Mesenchymal stem cell (in vitro differentiated cells and primary cell): ENCODE measurements around the gene MIB2.
A peak's percentile ranks its signal among the peaks of the same experiment; 100 is the strongest.

Source experiments
- DNase-seq: peaks from one replicate; pipeline ENCODE4 v3.0.0-alpha.2; 2013
- H2AFZ ChIP-seq: one replicate; pipeline ENCODE4 v1.6.1; 2013; ENCODE audit warnings: low read depth, mild to moderate bottlenecking, control low read depth, inconsistent platforms, low read length, moderate library complexity
- H2AK5ac ChIP-seq: 2 replicates; pipeline ENCODE4 v1.6.1; 2013; ENCODE audit warnings: low read length, moderate library complexity, mild to moderate bottlenecking, inconsistent platforms; ENCODE audit not compliant: severe bottlenecking
- H2BK120ac ChIP-seq: one replicate; pipeline ENCODE4 v1.6.1; 2013; ENCODE audit warnings: low read depth, mild to moderate bottlenecking, inconsistent platforms, low read length, moderate library complexity
- H2BK12ac ChIP-seq, 2 experiments: one replicate each; pipeline ENCODE4 v1.6.1; 2013; ENCODE audit warnings: inconsistent platforms in 2 of 2, low read length in 2 of 2, mild to moderate bottlenecking in 2 of 2, moderate library complexity in 2 of 2, control low read depth in 1 of 2
- H2BK15ac ChIP-seq: one replicate; pipeline ENCODE4 v1.6.1; 2013; ENCODE audit warnings: mild to moderate bottlenecking, low read depth, inconsistent platforms; ENCODE audit not compliant: poor library complexity, severe bottlenecking
- H2BK5ac ChIP-seq: 2 replicates; pipeline ENCODE4 v1.6.1; 2013; ENCODE audit warnings: low read depth, mild to moderate bottlenecking, low read length, control low read depth, inconsistent platforms; ENCODE audit not compliant: poor library complexity, severe bottlenecking
- H3K14ac ChIP-seq, 2 experiments: one replicate each; pipeline ENCODE4 v1.6.1; 2013; ENCODE audit warnings: inconsistent platforms in 2 of 2, low read length in 2 of 2, control low read depth in 1 of 2, mild to moderate bottlenecking in 1 of 2, moderate library complexity in 1 of 2
- H3K18ac ChIP-seq, 2 experiments: one replicate each; pipeline ENCODE4 v1.6.1; 2013; ENCODE audit warnings: inconsistent platforms in 2 of 2, low read length in 2 of 2, control low read depth in 1 of 2, low read depth in 1 of 2, mild to moderate bottlenecking in 1 of 2
- H3K23ac ChIP-seq, 2 experiments: one replicate each; pipeline ENCODE4 v1.6.1; 2013; ENCODE audit warnings: inconsistent platforms in 2 of 2, low read length in 2 of 2, mild to moderate bottlenecking in 2 of 2, moderate library complexity in 2 of 2, control low read depth in 1 of 2
- H3K27ac ChIP-seq: 2 replicates; pipeline ENCODE4 v1.5.1; 2013; ENCODE audit warnings: mild to moderate bottlenecking, moderate library complexity, low read length, control low read depth, inconsistent platforms; ENCODE audit not compliant: poor library complexity, severe bottlenecking
- H3K27me3 ChIP-seq, 2 experiments: 2 replicates each; pipeline versions ENCODE4 v1.6.1 to v1.7.0; 2013; ENCODE audit warnings: low read length in 2 of 2, mild to moderate bottlenecking in 2 of 2, moderate library complexity in 2 of 2, control low read depth in 1 of 2, inconsistent platforms in 1 of 2; ENCODE audit not compliant: control insufficient read depth in 1 of 2, insufficient read depth in 1 of 2
- H3K36me3 ChIP-seq, 2 experiments: 2 replicates each; pipeline versions ENCODE4 v1.6.1 to v1.7.0; 2013; ENCODE audit warnings: low read length in 2 of 2, control low read depth in 1 of 2, inconsistent platforms in 1 of 2, low read depth in 1 of 2, mild to moderate bottlenecking in 1 of 2; ENCODE audit not compliant: insufficient read depth in 2 of 2, control insufficient read depth in 1 of 2
- H3K4ac ChIP-seq, 2 experiments: one replicate each; pipeline ENCODE4 v1.6.1; 2013; ENCODE audit warnings: inconsistent platforms in 2 of 2, low read length in 2 of 2, mild to moderate bottlenecking in 2 of 2, moderate library complexity in 2 of 2, control low read depth in 1 of 2, low read depth in 1 of 2
- H3K4me1 ChIP-seq: 2 replicates; pipeline ENCODE4 v1.6.1; 2013; ENCODE audit warnings: low read depth, low read length, control low read depth; ENCODE audit not compliant: control insufficient read depth, insufficient read depth
- H3K4me2 ChIP-seq: 2 replicates; pipeline ENCODE4 v1.6.1; 2013; ENCODE audit warnings: low read length, mild to moderate bottlenecking, inconsistent platforms; ENCODE audit not compliant: poor library complexity, severe bottlenecking
- H3K4me3 ChIP-seq, 2 experiments: 2 replicates each; pipeline versions ENCODE4 v1.5.1 to v1.7.0; 2013; ENCODE audit warnings: low read length in 2 of 2, mild to moderate bottlenecking in 2 of 2, control low read depth in 1 of 2, low read depth in 1 of 2; ENCODE audit not compliant: insufficient read depth in 1 of 2
- H3K79me1 ChIP-seq: replicated peaks from 2 replicates; pipeline ENCODE4 v1.6.1; 2013; ENCODE audit warnings: mild to moderate bottlenecking, control low read depth, low read length, inconsistent platforms; ENCODE audit not compliant: poor library complexity, severe bottlenecking
- H3K9ac ChIP-seq: 2 replicates; pipeline ENCODE4 v1.7.0; 2013; ENCODE audit warnings: mild to moderate bottlenecking, low read length, moderate library complexity
- H3K9me3 ChIP-seq: 2 replicates; pipeline ENCODE4 v1.7.0; 2013; ENCODE audit warnings: mild to moderate bottlenecking, low read length; ENCODE audit not compliant: control insufficient read depth
- H4K8ac ChIP-seq: one replicate; pipeline ENCODE4 v1.6.1; 2013; ENCODE audit warnings: inconsistent platforms, mild to moderate bottlenecking, low read length, moderate library complexity
- H4K91ac ChIP-seq: one replicate; pipeline ENCODE4 v1.6.1; 2013; ENCODE audit warnings: mild to moderate bottlenecking, low read length, inconsistent platforms
- WGBS: methylation state at CpG from one replicate; pipeline ENCODE4 v1.1.7; 2013; ENCODE audit warnings: mixed read lengths; 5-methylcytosine and 5-hydroxymethylcytosine counted together

The MIB2 gene

DNA sequence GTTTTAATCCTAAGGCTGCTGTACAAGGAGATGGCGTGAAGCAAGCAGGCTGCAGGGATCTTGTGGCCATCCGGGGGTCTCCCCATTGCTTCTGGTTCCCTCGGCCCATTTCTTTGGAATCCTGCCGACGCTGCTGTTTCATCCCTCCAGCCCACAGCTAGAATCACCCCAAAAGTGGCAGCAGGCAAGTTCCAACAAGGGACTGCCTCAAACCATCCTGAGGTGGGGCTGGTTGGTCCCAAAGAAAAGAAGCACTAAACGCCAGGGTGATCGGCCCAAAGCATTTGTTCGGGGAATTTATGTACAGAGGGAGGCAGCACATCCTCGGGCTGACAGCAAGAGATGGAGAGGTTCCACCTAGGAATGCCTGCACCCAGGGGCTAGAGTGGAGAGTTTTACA, 4.5 kb upstream of the MIB2 start:
- Histone ChIP-seq H3K18ac (no peak overlapping the region), H2AFZ (no peak overlapping the region), H3K23ac (no peak overlapping the region)

DNA sequence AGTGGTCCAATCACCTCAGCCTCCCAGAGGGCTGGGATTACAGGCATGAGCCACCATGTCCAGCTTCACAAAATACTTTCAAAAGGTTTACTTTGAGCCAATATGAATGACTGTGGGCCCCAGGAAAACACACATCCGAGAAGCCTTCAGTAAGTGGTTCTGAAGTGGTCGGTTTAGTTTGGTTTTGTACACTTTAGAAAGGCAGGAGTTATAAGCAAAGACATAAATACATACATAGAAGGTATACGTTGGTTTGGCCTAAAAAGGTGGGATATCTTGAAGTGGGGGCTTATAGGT, 3.2 kb upstream of the MIB2 start:
- H2BK5ac ChIP-seq: no peak overlapping the region
- H3K18ac ChIP-seq: no peak overlapping the region
- no peak overlapping the region for H3K4me3 ChIP-seq
- no peak overlapping the region for H2BK12ac ChIP-seq
- no peaks in the 10 kb centered on the region for H3K9me3 ChIP-seq
- no peak overlapping the region for H2AFZ ChIP-seq
- no peak overlapping the region for H2AK5ac ChIP-seq
- H3K23ac ChIP-seq: no peak overlapping the region
- no peak overlapping the region for H2BK120ac ChIP-seq
- H3K36me3 ChIP-seq: peaks cover 0 to 8% of the 10 kb centered on the region in 2 experiments
- H3K79me1 ChIP-seq: peaks cover 25% of the 10 kb centered on the region
- H3K4me1 ChIP-seq: peaks cover 23% of the 10 kb centered on the region
- no peak overlapping the region for H3K4ac ChIP-seq
- no peak overlapping the region for H4K91ac ChIP-seq
- no peaks in the 10 kb centered on the region for H3K27me3 ChIP-seq
- DNase-seq: no peak
- peak overlapping the region; percentile 42 for H3K9ac ChIP-seq
- H4K8ac ChIP-seq: no peak overlapping the region
- H2BK15ac ChIP-seq: no peak overlapping the region
- H3K27ac ChIP-seq: no peak overlapping the region
- WGBS: 95% methylated on average over 3 of the region's 3 CpGs
- no peak overlapping the region for H3K14ac ChIP-seq
- no peak overlapping the region for H3K4me2 ChIP-seq

More for the DNA sequence above, 4.5 kb upstream of the MIB2 start:
- no peak overlapping the region for H2BK120ac ChIP-seq
- no peak overlapping the region for H3K4me3 ChIP-seq
- no peak overlapping the region for H3K27ac ChIP-seq
- peak overlapping the region; percentile 11 for H3K4me2 ChIP-seq
- H3K14ac ChIP-seq: no peak overlapping the region
- no peak overlapping the region for H2AK5ac ChIP-seq
- H2BK12ac ChIP-seq: no peak overlapping the region
- peaks cover 16% of the 10 kb centered on the region for H3K4me1 ChIP-seq
- no peak overlapping the region for H3K4ac ChIP-seq
- WGBS: 91% methylated on average over 9 of the region's 9 CpGs
- peak overlapping the region; percentile 42 for H3K9ac ChIP-seq
- no peak for DNase-seq
- no peak overlapping the region for H4K91ac ChIP-seq
- no peaks in the 10 kb centered on the region for H3K27me3 ChIP-seq
- H2BK15ac ChIP-seq: no peak overlapping the region
- H3K36me3 ChIP-seq: peaks cover 0 to 2% of the 10 kb centered on the region in 2 experiments
- no peak overlapping the region for H4K8ac ChIP-seq
- H3K79me1 ChIP-seq: peaks cover 18% of the 10 kb centered on the region
- no peak overlapping the region for H2BK5ac ChIP-seq
- no peaks in the 10 kb centered on the region for H3K9me3 ChIP-seq

DNA sequence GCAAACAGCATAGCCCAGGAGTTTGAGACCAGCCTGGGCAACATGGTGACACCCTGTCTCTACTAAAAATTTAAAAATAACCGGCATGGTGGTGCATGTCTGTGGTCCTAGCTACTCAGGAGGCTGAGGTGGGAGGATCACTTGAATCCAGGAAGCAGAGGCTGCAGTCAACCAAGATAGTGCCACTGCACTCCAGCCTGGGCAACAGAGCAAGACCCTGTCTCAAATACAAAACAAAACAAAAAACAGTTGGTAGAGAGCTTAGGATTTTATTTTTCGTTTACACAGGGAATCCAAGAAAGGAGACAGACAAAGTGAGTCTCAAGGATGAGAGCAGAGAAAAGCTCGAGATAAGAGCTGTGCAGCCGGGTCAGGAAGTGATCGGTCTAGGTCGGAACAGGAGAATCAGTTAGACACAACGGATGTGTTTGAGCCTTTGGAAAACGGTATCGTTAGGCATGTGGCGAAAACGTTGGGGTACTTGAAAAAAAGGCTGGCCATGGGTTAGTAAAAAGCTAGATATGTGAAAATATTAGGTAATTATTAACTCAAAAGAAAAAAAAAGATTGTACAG, 1.7 kb upstream of the MIB2 start:
- H3K9ac ChIP-seq: peak overlapping the region; percentile 99

DNA sequence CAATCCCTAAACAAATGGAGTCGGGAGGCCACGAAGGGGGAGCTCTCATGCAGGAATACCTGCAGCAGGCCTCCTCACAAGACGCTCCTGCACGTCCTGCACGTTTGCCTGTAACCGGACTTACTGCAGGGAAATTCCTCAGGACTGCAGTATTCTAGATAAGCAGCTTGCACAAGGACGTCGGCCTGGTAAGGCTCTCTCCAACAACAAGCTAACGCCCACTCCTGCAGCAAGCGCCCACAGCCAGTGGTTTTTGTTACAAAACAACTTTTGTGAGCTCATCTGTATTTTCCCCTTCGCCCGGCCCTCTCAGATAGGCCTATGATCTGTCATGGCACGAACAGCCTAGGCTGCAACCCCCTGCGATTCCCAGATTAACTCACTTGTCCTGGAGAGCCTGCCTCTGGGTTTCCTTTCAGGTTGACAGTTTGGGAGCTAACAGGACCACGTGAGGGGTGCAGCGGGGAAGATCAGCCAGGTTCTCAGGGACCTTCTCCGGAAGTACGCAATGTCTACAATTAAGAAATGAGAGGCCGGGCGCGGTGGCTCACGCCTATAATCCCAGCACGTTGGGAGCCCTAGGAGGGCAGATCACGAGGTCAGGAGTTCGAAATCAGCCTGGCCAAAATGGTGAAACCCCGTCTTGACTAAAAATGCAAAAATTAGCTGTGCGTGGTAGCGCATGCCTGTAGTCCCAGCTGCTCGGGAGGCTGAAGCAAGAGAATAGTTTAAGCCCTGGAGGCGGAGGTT, 921 bp upstream of the MIB2 start:
- Histone ChIP-seq H3K4me3 (peak overlapping the region; percentile 90 to 97), H3K27me3 (no peaks in the 10 kb centered on the region), H2BK120ac (no peak overlapping the region), H3K4me2 (peak overlapping the region; percentile 65), H3K4me1 (peaks cover 26% of the 10 kb centered on the region), H2BK5ac (no peak overlapping the region), H2BK15ac (no peak overlapping the region), H4K91ac (no peak overlapping the region), H2BK12ac (no peak overlapping the region), H4K8ac (no peak overlapping the region), H3K14ac (no peak overlapping the region), H2AK5ac (no peak overlapping the region), H2AFZ (no peak overlapping the region), H3K23ac (no peak overlapping the region), H3K4ac (no peak overlapping the region), H3K9me3 (no peaks in the 10 kb centered on the region), H3K18ac (no peak overlapping the region), H3K9ac (peak overlapping the region; percentile 99), H3K27ac (no peak overlapping the region), H3K36me3 (peaks cover 13 to 25% of the 10 kb centered on the region in 2 experiments), H3K79me1 (peaks cover 41% of the 10 kb centered on the region)
- peak; percentile 87 for DNase-seq
- WGBS: 50% methylated on average over 30 of the region's 30 CpGs

More for the DNA sequence above, 1.7 kb upstream of the MIB2 start:
- H2BK15ac ChIP-seq: no peak overlapping the region
- no peak overlapping the region for H4K91ac ChIP-seq
- no peak overlapping the region for H2BK120ac ChIP-seq
- H3K27me3 ChIP-seq: no peaks in the 10 kb centered on the region
- H3K14ac ChIP-seq: no peak overlapping the region
- H3K36me3 ChIP-seq: peaks cover 12 to 18% of the 10 kb centered on the region in 2 experiments
- DNase-seq: no peak
- H2BK5ac ChIP-seq: no peak overlapping the region
- no peak overlapping the region for H2BK12ac ChIP-seq
- H2AFZ ChIP-seq: no peak overlapping the region
- 78% methylated on average over 10 of the region's 11 CpGs for WGBS
- H3K23ac ChIP-seq: no peak overlapping the region
- H3K79me1 ChIP-seq: peaks cover 36% of the 10 kb centered on the region
- no peak overlapping the region for H4K8ac ChIP-seq
- H2AK5ac ChIP-seq: no peak overlapping the region
- no peak overlapping the region for H3K27ac ChIP-seq
- H3K4me3 ChIP-seq: peak overlapping the region in 1 of 2 experiments; percentile 90
- H3K9me3 ChIP-seq: no peaks in the 10 kb centered on the region
- no peak overlapping the region for H3K4ac ChIP-seq
- no peak overlapping the region for H3K18ac ChIP-seq
- H3K4me2 ChIP-seq: no peak overlapping the region
- H3K4me1 ChIP-seq: peaks cover 26% of the 10 kb centered on the region
